ENCODE results near the gene HYLS1. TPM values are rescaled to one million over a fixed set of nuclear protein-coding genes. Genes with fewer than 3 reads are reported as not detected.
A peak's percentile ranks its signal among the peaks of the same experiment; 100 is the strongest.
"Not testable (repeated sequence)": the region's sequence is repeated elsewhere in the genome, so short reads cannot be mapped to it uniquely, and the experiment has no call there.

The HYLS1 gene
- total and polyA plus RNA-seq, 10 donors: 3.0 to 7.7 (median 4.3) TPM

- peak within 1 kb of the TSS; percentile 55 to 77 (median 66) for H3K4me3 ChIP-seq
- no peak for TF ChIP-seq POLR2A (IDR thresholded peaks at IDR 0.05)
- peak in 2 of 3 donors; percentile 15 to 40 for TF ChIP-seq POLR2AphosphoS5 (IDR thresholded peaks at IDR 0.05)
- intact Hi-C loops (cut with DNase I; ENCODE audit: low total_unique reads): no loop called here
- no peak within 1 kb of the TSS for H3K27ac ChIP-seq
- peaks cover 0 to 16% (median 13%) of the 10 kb centered on the region in 6 donors for H3K36me3 ChIP-seq
- DNase-seq: peak; percentile 85
- H3K4me1 ChIP-seq: peaks cover 5 to 41% (median 30%) of the 10 kb centered on the region in 6 donors
- no peaks in the 10 kb centered on the region for H3K9me3 ChIP-seq
- H3K27me3 ChIP-seq (replicated peaks in 1 of 7): peaks cover 0 to 43% (median 19%) of the 10 kb centered on the region in 7 donors
- 5 to 10% (median 7%) methylated on average over 54 to 81 of the region's 81 CpGs for WGBS, 5 donors
These were observed 16.5 kb downstream of the HYLS1 start, which contains the start of gene DDX25 for GRCh38 chr11:125903711-125904659. Gene DDX25, plus strand, starts transcription at chr11:125904508. Its CDS starts 10 bp downstream, at chr11:125904518.

- no peak overlapping the region for H3K27ac ChIP-seq
- intact Hi-C loops (cut with DNase I; ENCODE audit: low total_unique reads): no loop called here
- H3K4me1 ChIP-seq: peaks cover 5 to 38% (median 30%) of the 10 kb centered on the region in 6 donors
- no peaks in the 10 kb centered on the region for H3K9me3 ChIP-seq
- TF ChIP-seq CTCF (IDR thresholded peaks at IDR 0.05 in 8 of 11, conservative IDR thresholded peaks at IDR 0.05 in 3 of 11): no peak
- no peak for TF ChIP-seq POLR2A (IDR thresholded peaks at IDR 0.05)
- no peak for TF ChIP-seq POLR2AphosphoS5 (IDR thresholded peaks at IDR 0.05)
- H3K4me3 ChIP-seq: peak overlapping the region in 5 of 8 donors; percentile 36 to 77 (median 65)
- peaks cover 0 to 9% (median 7%) of the 10 kb centered on the region in 6 donors for H3K36me3 ChIP-seq
- DNase-seq: no peak
- H3K27me3 ChIP-seq (replicated peaks in 1 of 7): peaks cover 0 to 49% (median 19%) of the 10 kb centered on the region in 7 donors
- 49 to 64% (median 59%) methylated on average over 11 of the region's 11 CpGs for WGBS, 5 donors
These were observed 17.2 kb downstream of the HYLS1 start for GRCh38 chr11:125904678-125905077.

- no peaks in the 10 kb centered on the region for H3K9me3 ChIP-seq
- TF ChIP-seq POLR2AphosphoS5 (IDR thresholded peaks at IDR 0.05) (no peak), CTCF (IDR thresholded peaks at IDR 0.05 in 8 of 11, conservative IDR thresholded peaks at IDR 0.05 in 3 of 11) (no peak), POLR2A (IDR thresholded peaks at IDR 0.05) (no peak)
- no peak overlapping the region for H3K27ac ChIP-seq
- 72 to 86% (median 78%) methylated on average over 8 of the region's 8 CpGs for WGBS, 5 donors
- intact Hi-C loops (cut with DNase I; ENCODE audit: low total_unique reads): no loop called here
- H3K36me3 ChIP-seq: no peaks in the 10 kb centered on the region
- peaks cover 0 to 53% (median 5%) of the 10 kb centered on the region in 7 donors for H3K27me3 ChIP-seq (replicated peaks in 1 of 7)
- no peaks in the 10 kb centered on the region for H3K4me1 ChIP-seq
- no peak overlapping the region for H3K4me3 ChIP-seq
- no peak for DNase-seq
These were observed 22.9 kb downstream of the HYLS1 start for GRCh38 chr11:125910226-125910849.

GRCh38 chr11:125914601-125915000 is 27.1 kb downstream of the HYLS1 start:
- DNase-seq; H3K4me3 ChIP-seq; intact Hi-C loops (cut with DNase I; ENCODE audit: low total_unique reads); H3K9me3 ChIP-seq; H3K27ac ChIP-seq; H3K4me1 ChIP-seq; H3K36me3 ChIP-seq: not testable (repeated sequence)
- 62 to 88% (median 80%) methylated on average over 3 of the region's 3 CpGs for WGBS, 5 donors
- peaks cover 0 to 53% (median 0%) of the 10 kb centered on the region in 7 donors for H3K27me3 ChIP-seq (replicated peaks in 1 of 7)

Measured in spleen (tissue), 11 donors.